Activated CD8-positive, alpha-beta memory T cell treated with anti-CD3 and anti-CD28 coated beads for 36 hours (primary cell): Measurements from ENCODE around the gene HOXD3. TPM values are rescaled to one million over a fixed set of nuclear protein-coding genes. Genes with fewer than 3 reads are reported as not detected.

Source experiments
- CTCF ChIA-PET: fragments of 350-600 bp; sonication (Branson Sonifier 250); formaldehyde crosslinking; loops from one replicate; lab custom pipeline; 2021; ENCODE audit warnings: antibody characterized with exemption; lab: Charles Lee
- POLR2A ChIA-PET: fragments of 350-600 bp; sonication (Branson Sonifier 250); formaldehyde crosslinking; loops from one replicate; lab custom pipeline; 2021; ENCODE audit warnings: antibody characterized with exemption; lab: Charles Lee
- total RNA-seq, 2 experiments: library from RNA; stranded (reverse); gene quantifications; one replicate each; pipeline ENCODE4 v1.2.3, GENCODE V29; 2021

HOXD3 gene
- total RNA-seq, 2 experiments from 2014 or later = not detected

DNA sequence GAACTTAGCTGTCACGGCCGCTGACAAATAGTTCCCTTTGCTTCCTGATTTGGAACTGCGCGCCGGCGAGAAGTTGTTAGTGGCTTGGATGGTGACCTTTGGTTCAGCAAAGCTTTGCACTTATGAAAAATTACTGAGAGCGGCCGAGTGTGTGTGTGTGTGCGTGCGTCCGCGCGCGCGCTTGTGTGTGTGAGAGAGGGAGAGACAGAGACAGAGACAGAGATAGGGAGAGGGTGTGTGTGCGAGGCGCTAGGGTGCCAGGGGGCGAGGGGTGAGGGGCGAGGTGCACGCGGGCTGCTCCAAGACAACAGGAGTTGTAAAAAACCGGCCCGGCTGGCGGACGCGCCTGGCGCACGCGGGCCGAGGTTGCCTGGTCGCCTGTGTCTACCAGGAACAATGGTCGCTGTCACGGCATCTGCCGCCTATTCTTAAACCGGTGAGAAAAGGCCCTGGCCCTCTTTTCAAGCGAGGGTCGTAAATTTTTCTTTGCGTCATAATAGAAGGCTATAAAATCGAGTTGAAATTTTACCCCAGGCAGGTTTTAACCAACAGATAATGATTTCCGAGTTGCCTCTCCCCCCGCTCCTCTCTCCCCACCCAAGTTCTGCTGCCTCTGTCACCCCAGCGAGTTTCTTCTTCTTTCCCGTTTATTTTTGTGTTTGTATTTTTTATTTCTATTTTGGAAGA lies 535 bp downstream of the HOXD3 start:
- CTCF ChIA-PET = interaction anchor here (0.7 to 1.5 kb wide), 2 partner anchors 30 to 1258 kb away, joined by 4 read pairs; no protein-coding TSS in a partner anchor

GRCh38 chr2:176158186-176158591 lies 1.1 kb downstream of the HOXD3 start:
- ChIA-PET POLR2A (no interaction called here), CTCF (interaction anchor here (0.7 to 1.5 kb wide), 2 partner anchors 31 to 1259 kb away, joined by 4 read pairs; no protein-coding TSS in a partner anchor)

More for the DNA sequence above, 535 bp downstream of the HOXD3 start:
- POLR2A ChIA-PET = no interaction called here

GRCh38 chr2:176158855-176159662 lies 2.0 kb downstream of the HOXD3 start:
- ChIA-PET POLR2A (no interaction called here), CTCF (interaction anchor here (1.5 kb wide), 1 partner anchor 32 kb away, joined by 4 read pairs; no protein-coding TSS in a partner anchor)

GRCh38 chr2:176159663-176160250 lies 2.6 kb downstream of the HOXD3 start:
- POLR2A ChIA-PET = no interaction called here
- CTCF ChIA-PET = interaction anchor here (0.7 to 0.9 kb wide), 2 partner anchors 19 to 447 kb away, joined by 3 read pairs; no protein-coding TSS in a partner anchor

GRCh38 chr2:176160251-176160985 lies 3.3 kb downstream of the HOXD3 start:
- POLR2A ChIA-PET = no interaction called here
- CTCF ChIA-PET = interaction anchor here (0.7 to 1.2 kb wide), 3 partner anchors 20 to 446 kb away, joined by 3 to 4 read pairs (median 3); no protein-coding TSS in a partner anchor

- POLR2A ChIA-PET = no interaction called here
- CTCF ChIA-PET = interaction anchor here (0.7 to 1.3 kb wide), 4 partner anchors 8 to 293 kb away, joined by 3 to 4 read pairs (median 4); no protein-coding TSS in a partner anchor
These were observed 4.1 kb downstream of the HOXD3 start for GRCh38 chr2:176160986-176161824.

- CTCF ChIA-PET = interaction anchor here (0.7 to 1.3 kb wide), 5 partner anchors 9 to 293 kb away, joined by 3 to 4 read pairs (median 4); no protein-coding TSS in a partner anchor
- POLR2A ChIA-PET = no interaction called here
These were observed 4.9 kb downstream of the HOXD3 start for GRCh38 chr2:176161825-176162626.

DNA sequence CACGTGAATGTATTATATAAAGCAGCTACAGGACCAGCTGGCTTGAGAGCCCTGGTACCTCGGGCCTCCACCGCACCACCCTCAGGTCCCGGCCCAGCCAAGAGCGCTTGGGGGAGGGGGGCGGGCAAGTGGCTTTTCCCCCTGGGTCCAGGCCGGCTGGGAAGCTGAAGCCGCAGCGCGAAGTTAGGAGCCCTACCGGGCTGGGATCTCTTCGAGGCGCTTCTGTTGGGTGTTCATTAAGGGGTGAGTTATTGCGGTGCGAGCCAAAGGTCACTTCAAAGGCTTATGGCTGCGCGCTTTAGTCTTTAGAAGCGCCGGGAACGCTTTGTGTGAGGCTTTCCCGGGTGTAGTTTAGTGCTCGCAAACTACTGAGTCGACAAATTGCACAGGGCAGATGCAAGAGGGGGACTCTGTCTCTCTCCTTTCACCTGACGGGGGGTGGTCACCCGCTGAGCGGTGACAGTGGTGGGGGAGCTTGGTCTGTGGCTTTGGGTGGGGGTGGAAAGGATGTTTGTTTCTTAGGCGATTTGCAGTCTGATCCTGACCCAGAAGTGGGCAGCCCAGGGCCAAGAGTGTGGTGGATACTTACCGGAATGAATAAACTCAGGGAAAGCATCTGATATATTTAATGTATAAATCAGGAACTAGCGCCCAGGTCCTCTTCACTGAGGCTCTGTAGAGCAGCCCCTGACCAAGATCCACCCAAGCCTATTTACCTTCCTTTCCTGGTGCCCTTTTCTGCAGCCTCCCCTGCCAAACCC lies 6.0 kb downstream of the HOXD3 start:
- ChIA-PET CTCF (interaction anchor here (0.7 kb wide), 1 partner anchor 23 kb away, joined by 3 read pairs; no protein-coding TSS in a partner anchor), POLR2A (no interaction called here)

DNA sequence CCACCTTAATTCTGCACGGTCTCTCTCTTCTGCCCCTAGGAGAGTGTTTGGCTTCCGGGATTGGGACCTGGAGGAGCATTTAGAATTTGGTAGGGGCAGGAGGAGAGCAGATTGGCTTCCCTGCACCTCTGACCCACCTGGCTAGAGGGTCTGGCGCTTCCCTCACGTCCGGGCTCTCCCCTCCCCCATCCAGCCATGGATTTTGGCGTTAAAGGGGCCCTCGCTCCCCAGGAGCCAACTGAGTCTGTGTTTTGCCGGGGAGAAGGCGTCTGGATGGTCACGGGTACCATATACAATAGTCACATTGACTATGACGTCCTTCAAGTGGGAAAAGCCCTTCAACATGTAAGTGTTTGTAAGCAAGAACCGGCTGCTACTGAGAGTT lies 6.6 kb downstream of the HOXD3 start:
- CTCF ChIA-PET = no interaction called here
- POLR2A ChIA-PET = no interaction called here

- ChIA-PET CTCF (no interaction called here), POLR2A (no interaction called here)
These were observed 7.1 kb downstream of the HOXD3 start for GRCh38 chr2:176164201-176164600.

DNA sequence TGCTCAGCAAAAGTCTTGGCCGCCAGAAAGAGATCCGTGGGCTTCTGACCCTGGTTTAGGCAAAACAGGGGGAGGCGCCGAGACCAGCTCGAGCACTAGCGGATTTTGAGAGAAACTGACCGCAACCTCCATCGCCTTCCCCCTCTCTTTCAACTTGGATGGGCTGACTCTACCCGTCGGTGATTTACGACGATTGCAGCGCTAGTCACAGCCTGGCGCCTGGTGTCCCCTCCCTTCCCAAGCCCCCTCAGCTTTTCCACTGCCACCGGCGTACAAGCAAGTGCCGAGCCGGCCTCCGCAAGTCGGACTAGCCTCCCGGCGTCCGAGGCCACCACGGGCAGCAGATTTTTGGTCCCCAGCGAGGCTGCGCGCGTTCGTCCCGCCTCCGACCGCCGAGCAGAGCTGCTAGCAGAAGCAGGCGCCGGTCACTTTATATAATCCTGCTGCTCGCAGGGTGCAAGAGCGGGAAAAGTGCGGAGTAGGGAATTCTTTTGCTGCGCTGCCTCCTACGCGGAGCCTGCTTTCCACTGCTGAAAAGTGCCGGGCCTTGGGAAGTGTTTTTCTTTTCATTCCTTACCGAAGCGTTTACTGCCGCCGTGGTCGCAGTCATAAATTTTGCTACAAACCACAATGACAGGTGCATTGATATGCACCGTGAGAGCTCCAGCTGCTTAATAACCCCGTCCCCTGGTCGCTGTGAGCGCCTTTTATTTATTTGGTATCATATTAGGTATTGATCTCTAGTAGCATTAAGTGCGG lies 7.7 kb downstream of the HOXD3 start:
- ChIA-PET POLR2A (no interaction called here), CTCF (no interaction called here)

GRCh38 chr2:176165370-176166050 lies 8.4 kb downstream of the HOXD3 start:
- CTCF ChIA-PET = no interaction called here

DNA sequence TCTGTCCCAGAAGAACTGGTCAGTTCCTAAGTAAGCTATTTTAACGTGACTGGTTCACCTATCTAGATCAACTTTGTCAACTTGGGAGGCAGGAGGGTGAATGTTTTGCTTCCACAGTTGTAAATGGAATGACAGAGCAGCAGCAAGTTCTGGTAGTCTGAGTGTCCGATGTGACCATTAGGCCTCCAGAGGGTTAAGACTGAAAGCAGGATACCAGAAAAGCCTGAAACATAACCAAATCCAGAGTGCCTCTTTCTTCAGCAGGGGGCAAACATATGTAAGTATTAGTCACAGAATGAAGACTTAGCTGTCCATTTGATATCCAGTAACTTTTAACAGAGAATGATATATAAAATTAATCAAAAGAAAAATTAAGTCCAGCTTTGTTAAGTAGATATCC lies 9.2 kb downstream of the HOXD3 start:
- CTCF ChIA-PET = no interaction called here
- POLR2A ChIA-PET = no interaction called here

More at GRCh38 chr2:176165370-176166050, 8.4 kb downstream of the HOXD3 start:
- POLR2A ChIA-PET = no interaction called here

GRCh38 chr2:176167398-176167797 lies 10.3 kb downstream of the HOXD3 start:
- POLR2A ChIA-PET = no interaction called here
- CTCF ChIA-PET = interaction anchor here (1.0 kb wide), 1 partner anchor 28 kb away, joined by 4 read pairs; no protein-coding TSS in a partner anchor

DNA sequence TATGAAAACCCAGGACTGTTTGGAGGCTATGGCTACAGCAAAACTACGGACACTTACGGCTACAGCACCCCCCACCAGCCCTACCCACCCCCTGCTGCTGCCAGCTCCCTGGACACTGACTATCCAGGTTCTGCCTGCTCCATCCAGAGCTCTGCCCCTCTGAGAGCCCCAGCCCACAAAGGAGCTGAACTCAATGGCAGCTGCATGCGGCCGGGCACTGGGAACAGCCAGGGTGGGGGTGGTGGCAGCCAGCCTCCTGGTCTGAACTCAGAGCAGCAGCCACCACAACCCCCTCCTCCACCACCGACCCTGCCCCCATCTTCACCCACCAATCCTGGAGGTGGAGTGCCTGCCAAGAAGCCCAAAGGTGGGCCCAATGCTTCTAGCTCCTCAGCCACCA lies 12.1 kb downstream of the HOXD3 start:
- ChIA-PET CTCF (no interaction called here), POLR2A (no interaction called here)
